B cell (primary cell): ENCODE data around the gene RAI1. TPM values are rescaled to one million over a fixed set of nuclear protein-coding genes. Genes with fewer than 3 reads are reported as not detected.

Experiments
- ATAC-seq: fragments of 200-7000 bp; cut with Tn5 transposase; one replicate; pipeline ENCODE4 v1.10.0; 2021; ENCODE audit warnings: low read depth, mild to moderate bottlenecking, moderate number of reproducible peaks, moderate library complexity
- CTCF ChIA-PET: fragments of 350-600 bp; sonication (Branson Sonifier 250); formaldehyde crosslinking; loops from one replicate; lab custom pipeline; 2021; ENCODE audit warnings: antibody characterized with exemption, inconsistent platforms; lab: Charles Lee
- POLR2A ChIA-PET: fragments of 350-600 bp; sonication (Branson Sonifier 250); formaldehyde crosslinking; loops from one replicate; lab custom pipeline; 2021; ENCODE audit warnings: antibody characterized with exemption; lab: Charles Lee
- DNase-seq: peaks from one replicate; pipeline ENCODE4 v3.0.0; 2013
- H2AFZ ChIP-seq: 2 replicates; pipeline ENCODE4 v1.6.1; 2012; ENCODE audit warnings: mild to moderate bottlenecking, low read depth, low read length; ENCODE audit not compliant: insufficient read depth, poor library complexity, severe bottlenecking
- H3K27ac ChIP-seq, 2 donors: 1 replicate in 1 of 2; 2 replicates in 1 of 2; pipeline ENCODE4 v1.5.1; 2012 to 2013; ENCODE audit warnings: low read length in 2 of 2, mild to moderate bottlenecking in 2 of 2, moderate library complexity in 1 of 2
- H3K27me3 ChIP-seq, 4 experiments: fragments of 200-600 bp in 1 of 4; sonication (generic) in 1 of 4; replicated peaks in 1 of 4; 1 replicate in 2 of 4; 2 replicates in 2 of 4; pipeline versions ENCODE4 v1.6.1 to v1.7.0; 2013 to 2016; ENCODE audit warnings: low read length in 3 of 4, mild to moderate bottlenecking in 2 of 4, mixed read lengths in 1 of 4, moderate library complexity in 1 of 4; ENCODE audit not compliant: insufficient read depth in 4 of 4, control insufficient read depth in 3 of 4; ENCODE audit errors: control extremely low read depth in 1 of 4
- H3K36me3 ChIP-seq, 2 experiments: replicated peaks in 1 of 2; 1 replicate in 1 of 2; 2 replicates in 1 of 2; pipeline versions ENCODE4 v1.6.1 to v1.7.1; 2013; ENCODE audit warnings: low read length in 1 of 2; ENCODE audit not compliant: insufficient read depth in 2 of 2, control insufficient read depth in 1 of 2; ENCODE audit errors: control extremely low read depth in 1 of 2, extremely low read depth in 1 of 2
- H3K4me1 ChIP-seq, 2 donors: fragments of 200-600 bp in 1 of 2; sonication (generic) in 1 of 2; 1 replicate in 1 of 2; 2 replicates in 1 of 2; pipeline versions ENCODE4 v1.5.1 to v1.6.1; 2013 to 2017; ENCODE audit warnings: low read length in 2 of 2; ENCODE audit not compliant: control insufficient read depth in 2 of 2, insufficient read depth in 2 of 2
- H3K4me2 ChIP-seq: replicated peaks from 2 replicates; pipeline ENCODE3; 2012; ENCODE audit warnings: mild to moderate bottlenecking, low read depth, low read length; ENCODE audit not compliant: poor library complexity, severe bottlenecking
- H3K4me3 ChIP-seq, 5 experiments: fragments of 200-600 bp in 1 of 5; sonication (generic) in 1 of 5; 1 replicate in 3 of 5; 2 replicates in 2 of 5; pipeline versions ENCODE4 v1.5.1 to v1.7.0; 2011 to 2016; ENCODE audit warnings: low read length in 4 of 5, mild to moderate bottlenecking in 4 of 5, low read depth in 2 of 5, control low read depth in 1 of 5, moderate library complexity in 1 of 5; ENCODE audit not compliant: insufficient read depth in 1 of 5; ENCODE audit errors: control extremely low read depth in 1 of 5, extremely low read depth in 1 of 5
- H3K79me2 ChIP-seq: fragments of 200-600 bp; sonication (generic); one replicate; pipeline ENCODE4 v1.6.0; 2016; ENCODE audit warnings: low read length; ENCODE audit not compliant: control insufficient read depth, insufficient read depth
- H3K9ac ChIP-seq: fragments of 200-600 bp; sonication (generic); 2 replicates; pipeline ENCODE4 v1.6.1; 2017; ENCODE audit warnings: mild to moderate bottlenecking, low read length, moderate library complexity
- H3K9me3 ChIP-seq, 3 donors: one replicate each; pipeline versions ENCODE4 v1.6.1 to v1.7.1; 2013; ENCODE audit warnings: low read length in 2 of 3; ENCODE audit not compliant: control insufficient read depth in 2 of 3, insufficient read depth in 1 of 3; ENCODE audit errors: control extremely low read depth in 1 of 3
- H4K20me1 ChIP-seq: 2 replicates; pipeline ENCODE4 v1.6.0; 2012; ENCODE audit warnings: mild to moderate bottlenecking, low read length; ENCODE audit not compliant: insufficient read depth, control insufficient read depth, poor library complexity, severe bottlenecking
- H3K27ac Mint-ChIP-seq: one replicate; pipeline ENCODE4 v1.8.0; 2021; ENCODE audit warnings: mixed read lengths
- H3K27me3 Mint-ChIP-seq: one replicate; pipeline ENCODE4 v1.8.0; 2021; ENCODE audit warnings: mixed read lengths
- H3K4me1 Mint-ChIP-seq: one replicate; pipeline ENCODE4 v1.8.0; 2021; ENCODE audit warnings: mixed read lengths
- H3K4me3 Mint-ChIP-seq: one replicate; pipeline ENCODE4 v1.8.0; 2021; ENCODE audit warnings: mixed read lengths
- H3K9me3 Mint-ChIP-seq: one replicate; pipeline ENCODE4 v1.8.0; 2022; ENCODE audit warnings: mixed read lengths; ENCODE audit not compliant: insufficient read depth
- EZH2 ChIP-seq: IDR thresholded peaks from 2 replicates; pipeline ENCODE4 v1.6.1; 2012; ENCODE audit warnings: borderline replicate concordance, low read depth, mild to moderate bottlenecking, moderate library complexity, low read length; ENCODE audit not compliant: insufficient read depth, poor library complexity, severe bottlenecking
- WGBS: methylation state at CpG from one replicate; pipeline ENCODE4 v1.1.5; 2013; ENCODE audit warnings: missing lambda C conversion rate; ENCODE audit not compliant: insufficient coverage; 5-methylcytosine and 5-hydroxymethylcytosine counted together
- intact Hi-C: fragments of 100-400 bp; cut with micrococcal nuclease; formaldehyde crosslinking; loops from one replicate; pipeline ENCODE4 v1.10.0; 2022
- polyA plus RNA-seq: library from polyadenylated mRNA; depleted of rRNA; stranded (reverse); fragments of >200 nt; gene quantifications from 2 replicates; pipeline ENCODE4 v1.2.3, GENCODE V29; 2012
- total RNA-seq, 2 donors: library from RNA; stranded (reverse); fragments of 120-200 nt in 1 of 2; gene quantifications; 1 replicate in 1 of 2; 2 replicates in 1 of 2; pipeline versions ENCODE4 v1.2.3 to v1.2.4, GENCODE V29; 2013 to 2022
- TF ChIP-seq, protein P1 (sequence below): fragments of 200-600 bp; IDR thresholded peaks from one replicate; pipeline ENCODE4 v1.8.0; 2022; ENCODE audit warnings: antibody characterized with exemption, mild to moderate bottlenecking

The RAI1 gene
- total and polyA plus RNA-seq, 2 donors (not counting 1 experiment from before 2014, with no cell fraction given), result 4.7 to 34.0 TPM

DNA sequence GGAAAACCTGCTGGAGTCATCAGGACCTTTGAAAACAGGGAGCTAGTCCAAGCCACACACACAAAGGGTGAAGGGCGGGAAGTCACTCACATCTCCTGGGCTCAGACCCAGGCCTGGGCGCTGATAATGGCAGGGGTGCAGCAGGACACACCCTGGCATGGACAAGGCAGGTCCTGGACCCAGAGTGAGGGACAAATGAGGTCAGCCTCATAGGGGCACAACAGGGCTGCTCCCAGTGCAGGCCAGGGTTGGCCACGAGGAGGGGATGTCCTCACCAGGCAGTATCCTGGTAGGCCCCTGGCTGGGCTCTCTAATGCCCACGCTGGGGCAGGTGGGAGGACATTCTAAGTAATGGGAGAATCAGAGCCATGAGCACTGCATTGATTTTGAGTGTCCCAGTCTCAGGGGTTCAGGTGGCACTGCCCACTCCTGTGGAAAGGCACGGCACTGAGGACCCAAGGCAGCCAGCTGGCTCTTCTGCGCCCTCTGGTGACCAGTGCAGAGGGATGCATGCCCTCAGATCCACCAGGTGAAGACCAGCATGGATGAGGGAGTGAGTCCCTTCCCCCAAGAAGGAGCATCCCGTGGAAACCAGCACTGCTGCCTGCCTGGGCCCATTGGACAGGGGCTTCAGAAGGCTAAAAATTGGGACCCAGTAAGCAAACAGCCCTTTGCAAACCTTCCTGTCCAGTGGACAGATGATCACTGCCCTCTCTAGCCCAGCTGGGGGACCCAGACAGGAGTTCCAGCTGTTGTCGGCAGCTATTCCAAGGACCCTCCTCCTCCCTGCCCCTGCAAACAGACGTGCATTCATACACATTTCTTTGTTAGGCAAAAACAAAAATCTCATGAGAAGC, 178.9 kb downstream of the RAI1 start:
- TF ChIP-seq, protein P1, sequence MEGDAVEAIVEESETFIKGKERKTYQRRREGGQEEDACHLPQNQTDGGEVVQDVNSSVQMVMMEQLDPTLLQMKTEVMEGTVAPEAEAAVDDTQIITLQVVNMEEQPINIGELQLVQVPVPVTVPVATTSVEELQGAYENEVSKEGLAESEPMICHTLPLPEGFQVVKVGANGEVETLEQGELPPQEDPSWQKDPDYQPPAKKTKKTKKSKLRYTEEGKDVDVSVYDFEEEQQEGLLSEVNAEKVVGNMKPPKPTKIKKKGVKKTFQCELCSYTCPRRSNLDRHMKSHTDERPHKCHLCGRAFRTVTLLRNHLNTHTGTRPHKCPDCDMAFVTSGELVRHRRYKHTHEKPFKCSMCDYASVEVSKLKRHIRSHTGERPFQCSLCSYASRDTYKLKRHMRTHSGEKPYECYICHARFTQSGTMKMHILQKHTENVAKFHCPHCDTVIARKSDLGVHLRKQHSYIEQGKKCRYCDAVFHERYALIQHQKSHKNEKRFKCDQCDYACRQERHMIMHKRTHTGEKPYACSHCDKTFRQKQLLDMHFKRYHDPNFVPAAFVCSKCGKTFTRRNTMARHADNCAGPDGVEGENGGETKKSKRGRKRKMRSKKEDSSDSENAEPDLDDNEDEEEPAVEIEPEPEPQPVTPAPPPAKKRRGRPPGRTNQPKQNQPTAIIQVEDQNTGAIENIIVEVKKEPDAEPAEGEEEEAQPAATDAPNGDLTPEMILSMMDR, result peak; percentile 96
- TF ChIP-seq EZH2, result no peak
- Histone ChIP-seq H3K79me2 (no peaks in the 10 kb centered on the region), H3K27me3 (no peaks in the 10 kb centered on the region), H4K20me1 (peaks cover 4% of the 10 kb centered on the region), H3K4me2 (no peak overlapping the region), H3K9ac (no peak overlapping the region), H3K9me3 (no peaks in the 10 kb centered on the region), H3K4me3 (no peak overlapping the region), H2AFZ (no peak overlapping the region), H3K27ac (no peak overlapping the region), H3K4me1 (peaks cover 0 to 6% of the 10 kb centered on the region in 2 donors), H3K36me3 (no peaks in the 10 kb centered on the region)
- DNase-seq (peak; percentile 82), ATAC-seq (peak; percentile 97)
- ChIA-PET POLR2A (no interaction called here), CTCF (interaction anchor here (0.6 to 6.2 kb wide), 16 partner anchors 10 to 179 kb away, joined by 3 to 109 read pairs (median 5); partner anchors contain the start of gene RAI1)
- no peaks in the 10 kb centered on the region for H3K4me1 Mint-ChIP-seq
- H3K27ac Mint-ChIP-seq, result no peak overlapping the region
- H3K9me3 Mint-ChIP-seq, result no peaks in the 10 kb centered on the region
- WGBS, result 54% methylated on average over 8 of the region's 9 CpGs
- no peak overlapping the region for H3K4me3 Mint-ChIP-seq
- no peaks in the 10 kb centered on the region for H3K27me3 Mint-ChIP-seq
- intact Hi-C loops, result loop anchor here (1.0 to 2.0 kb wide), 5 partner anchors 48 to 179 kb away; partner anchors contain the start of gene RAI1

DNA sequence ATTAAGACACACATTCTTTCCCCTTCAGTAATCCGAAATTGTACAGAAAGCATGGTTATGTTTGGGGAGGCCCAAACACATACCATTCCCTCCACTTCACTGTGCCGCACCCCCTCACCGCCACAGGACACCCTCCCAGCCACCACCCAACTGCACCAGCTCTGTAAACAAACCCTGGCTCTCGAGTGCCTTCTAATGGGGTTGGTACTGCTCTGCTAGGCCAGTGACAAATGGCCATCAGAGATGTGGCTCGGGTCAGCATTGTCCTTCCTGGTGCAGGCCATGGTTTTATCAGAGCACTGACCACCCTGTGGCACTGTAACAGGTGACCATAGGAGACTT, 179.5 kb downstream of the RAI1 start:
- peaks cover 4% of the 10 kb centered on the region for H4K20me1 ChIP-seq
- H3K9me3 ChIP-seq, result no peaks in the 10 kb centered on the region
- ChIA-PET CTCF (interaction anchor here (0.6 to 6.2 kb wide), 17 partner anchors 11 to 180 kb away, joined by 3 to 109 read pairs (median 5); partner anchors contain the start of gene RAI1), POLR2A (no interaction called here)
- H3K36me3 ChIP-seq, result no peaks in the 10 kb centered on the region
- H3K4me3 Mint-ChIP-seq, result no peak overlapping the region
- H3K27ac Mint-ChIP-seq, result no peak overlapping the region
- no peak overlapping the region for H2AFZ ChIP-seq
- H3K4me2 ChIP-seq, result no peak overlapping the region
- no peaks in the 10 kb centered on the region for H3K27me3 Mint-ChIP-seq
- no peak for TF ChIP-seq EZH2
- TF ChIP-seq, protein P1, result no peak
- H3K4me1 ChIP-seq, result peaks cover 0 to 6% of the 10 kb centered on the region in 2 donors
- no peaks in the 10 kb centered on the region for H3K9me3 Mint-ChIP-seq
- no peaks in the 10 kb centered on the region for H3K27me3 ChIP-seq
- intact Hi-C loops, result loop anchor here (1.0 to 2.0 kb wide), 5 partner anchors 48 to 179 kb away; partner anchors contain the start of gene RAI1
- no peaks in the 10 kb centered on the region for H3K79me2 ChIP-seq
- no peak overlapping the region for H3K27ac ChIP-seq
- DNase-seq (no peak), ATAC-seq (no peak)
- no peaks in the 10 kb centered on the region for H3K4me1 Mint-ChIP-seq
- no peak overlapping the region for H3K4me3 ChIP-seq
- WGBS, result 93% methylated on average over 2 of the region's 5 CpGs
- no peak overlapping the region for H3K9ac ChIP-seq
